Stimulated activated CD8-positive, alpha-beta memory T cell treated with anti-CD3 and anti-CD28 coated beads, Interleukin-15, amount 100 ng/mL, for 1 hour (primary cell): ENCODE measurements around the gene FIGLA.
"Not testable (repeated sequence)": the region's sequence is repeated elsewhere in the genome, so short reads cannot be mapped to it uniquely, and the experiment has no call there.

Experiments
- DNase-seq: peaks from one replicate; pipeline ENCODE4 v3.0.0-alpha.2; 2020; ENCODE audit warnings: low read depth

Gene FIGLA

DNA sequence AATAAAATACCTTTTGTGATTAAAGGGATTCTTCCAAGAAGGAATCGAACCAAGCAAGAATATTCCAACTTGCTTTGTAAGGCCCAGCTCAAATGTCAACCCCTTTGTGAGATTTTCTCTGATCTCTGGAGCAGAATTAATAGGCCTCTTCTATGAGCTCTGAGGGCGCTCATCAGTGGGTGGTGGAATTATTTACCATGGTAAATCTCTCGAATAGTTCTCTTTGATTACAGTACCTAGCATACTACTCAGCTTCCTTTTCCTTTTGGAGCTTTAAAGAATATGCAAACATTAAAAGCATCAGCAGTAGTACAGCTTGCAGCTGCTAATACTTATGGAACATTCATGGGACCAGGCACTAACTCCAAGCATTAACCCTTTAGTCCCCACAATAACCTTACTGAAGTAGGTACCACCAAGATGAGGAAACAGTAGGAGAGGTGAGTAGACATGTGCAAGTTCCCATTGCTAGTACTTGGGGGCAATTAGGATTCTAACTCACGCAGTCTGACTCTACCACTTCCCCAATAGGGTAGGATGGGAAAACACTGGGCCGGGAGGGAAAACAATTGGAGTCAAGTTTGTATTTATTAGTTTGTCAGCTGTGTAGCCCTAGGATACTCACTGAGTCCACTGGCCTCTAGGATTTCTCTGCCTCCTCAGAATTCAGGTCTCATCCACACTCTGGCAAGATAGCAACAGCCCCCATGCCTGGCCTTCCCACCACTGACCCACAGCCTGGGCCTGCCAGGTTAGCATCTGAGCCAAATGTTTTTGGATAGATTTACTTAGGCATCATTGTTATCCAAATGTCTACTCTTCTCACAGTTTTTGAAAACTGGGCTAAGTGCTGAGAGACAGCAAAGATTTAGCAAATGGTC, 44.1 kb downstream of the FIGLA start:
- DNase-seq, result no peak

DNA sequence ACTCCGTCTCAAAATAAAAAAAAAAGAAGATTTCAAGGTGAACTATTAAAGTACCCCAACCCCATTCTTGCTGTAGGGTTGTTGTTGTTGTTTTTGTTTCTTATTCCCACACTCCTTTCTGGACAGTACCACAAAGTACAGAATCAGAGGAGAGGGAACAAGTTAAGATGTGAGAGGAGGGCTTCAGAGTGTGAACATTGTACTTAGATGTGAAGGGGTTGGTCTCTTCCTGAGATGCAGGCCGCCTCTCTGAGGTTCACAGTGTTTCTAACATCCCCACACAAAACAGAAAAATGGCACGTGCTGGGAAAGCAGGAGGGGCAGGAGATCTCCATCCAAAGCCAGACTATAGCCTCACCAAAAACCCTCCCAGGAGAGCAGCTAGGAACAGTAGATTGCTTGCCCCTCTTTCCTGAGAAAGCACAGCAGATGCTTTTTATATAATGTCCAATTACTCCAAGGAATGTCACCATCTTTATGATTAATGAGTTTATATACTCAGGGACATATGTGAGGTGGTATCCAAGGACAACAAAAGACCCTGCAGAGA, 45.1 kb downstream of the FIGLA start:
- DNase-seq, result no peak

DNA sequence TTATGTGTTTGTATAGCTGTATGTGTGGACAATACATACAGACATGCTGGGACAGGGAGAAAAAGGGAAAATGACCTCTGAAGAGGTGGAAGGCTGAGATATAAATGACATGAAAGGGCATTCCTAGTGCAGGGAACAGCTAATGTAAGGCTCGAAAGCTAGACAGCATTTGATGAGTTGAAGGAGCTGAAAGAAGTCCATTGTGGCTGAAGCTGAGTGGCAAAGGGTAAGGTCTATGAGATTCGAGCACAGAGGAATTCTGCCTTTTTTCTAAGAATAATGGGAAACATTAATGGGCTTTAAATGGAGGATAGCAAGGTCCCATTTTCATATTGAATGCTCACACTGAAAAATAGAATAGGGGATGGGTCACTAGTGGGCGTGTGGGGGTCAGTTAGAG, 46.0 kb downstream of the FIGLA start:
- no peak for DNase-seq

GRCh38 chr2:70743677-70744076, 46.8 kb downstream of the FIGLA start:
- DNase-seq, result no peak

- DNase-seq, result no peak
These were observed 47.4 kb downstream of the FIGLA start for GRCh38 chr2:70743068-70743467.

DNA sequence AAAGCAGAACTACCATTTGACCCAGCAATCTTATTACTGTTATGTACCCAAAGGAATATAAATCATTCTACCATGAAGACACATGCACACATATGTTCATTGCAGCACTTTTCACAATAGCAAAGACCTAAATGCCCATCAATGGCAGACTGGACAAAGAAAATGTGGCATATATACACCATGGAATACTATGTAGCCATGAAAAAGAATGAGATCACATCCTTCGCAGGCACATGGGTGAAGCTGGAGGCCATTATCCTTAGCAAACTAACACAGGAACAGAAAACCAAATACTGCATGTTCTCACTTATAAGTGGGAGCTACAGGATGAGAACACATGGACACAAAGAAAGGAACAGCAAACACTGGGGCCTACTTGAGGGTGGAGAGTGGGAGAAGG, 51.0 kb downstream of the FIGLA start:
- not testable (repeated sequence) for DNase-seq

- no peak for DNase-seq
These were observed 52.3 kb downstream of the FIGLA start for GRCh38 chr2:70738159-70738558.

- DNase-seq, result no peak
These were observed 55.4 kb downstream of the FIGLA start for GRCh38 chr2:70735071-70735470.

DNA sequence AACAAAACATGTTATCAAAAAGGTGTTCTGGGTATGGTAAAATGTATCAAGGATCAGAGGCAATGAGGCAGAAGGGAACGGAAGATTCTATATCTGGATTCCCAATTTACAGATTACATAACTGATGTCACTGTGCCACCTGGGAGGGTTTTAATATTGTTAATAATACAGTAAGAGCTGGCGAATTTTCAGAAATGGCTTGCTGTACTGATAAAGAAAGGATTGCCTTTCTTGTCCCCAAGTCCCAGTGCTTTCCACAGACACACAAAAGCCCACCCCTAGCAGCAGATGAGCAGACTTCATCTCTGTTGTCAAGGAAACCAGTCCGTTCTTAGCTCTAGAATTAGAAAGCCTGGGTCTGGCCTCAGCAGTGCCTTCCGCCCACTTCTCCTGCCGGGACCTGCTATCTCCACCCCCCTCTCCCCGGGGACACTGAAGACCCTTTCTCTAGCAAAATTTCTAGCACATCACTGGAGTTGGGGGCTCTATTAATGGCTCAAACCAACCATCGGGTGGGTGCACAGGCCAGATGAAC, 56.7 kb downstream of the FIGLA start:
- DNase-seq, result no peak

DNA sequence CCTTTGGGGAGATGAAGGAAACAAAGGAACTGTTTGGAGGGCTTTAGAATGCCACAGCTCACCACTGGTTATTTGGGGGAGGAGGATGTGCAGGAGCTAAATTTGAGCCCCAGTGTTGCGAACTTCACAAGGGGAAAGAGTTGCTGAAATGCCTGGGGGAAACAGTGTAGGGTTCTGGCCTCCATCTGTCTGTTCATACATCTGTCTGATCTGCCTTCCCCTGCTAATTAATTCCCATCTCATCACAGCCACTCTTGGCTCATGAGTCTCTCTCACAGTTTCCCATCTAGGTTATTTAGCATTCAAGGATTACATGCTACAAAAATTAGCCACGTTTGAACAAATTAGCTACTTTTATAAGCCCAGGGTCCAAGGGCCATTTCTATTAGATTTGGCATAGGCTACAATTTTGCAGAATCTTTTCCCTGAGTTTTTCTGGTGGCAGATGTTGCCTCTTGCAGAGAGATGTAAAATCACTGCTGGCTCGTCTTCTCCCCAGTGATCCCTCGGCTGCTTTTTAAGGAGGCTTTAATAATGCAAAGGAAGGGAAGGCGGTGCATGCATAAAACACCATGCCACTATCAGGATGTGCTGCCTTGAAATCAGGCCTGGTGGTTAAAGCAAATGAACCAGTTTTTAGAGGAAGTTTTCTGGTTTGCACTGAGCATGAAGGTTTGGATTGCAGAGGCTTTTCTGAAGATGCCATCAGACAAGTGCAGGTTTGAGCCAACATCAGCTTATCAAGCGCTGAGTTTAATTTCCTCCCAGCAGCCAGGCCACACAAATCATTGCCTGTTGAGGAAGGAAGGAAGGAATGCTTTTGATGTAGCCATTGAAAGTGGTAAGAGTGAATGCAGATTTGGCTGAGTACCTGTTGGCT, 57.4 kb downstream of the FIGLA start:
- DNase-seq, result no peak

GRCh38 chr2:70730730-70731129, 59.7 kb downstream of the FIGLA start:
- no peak for DNase-seq

DNA sequence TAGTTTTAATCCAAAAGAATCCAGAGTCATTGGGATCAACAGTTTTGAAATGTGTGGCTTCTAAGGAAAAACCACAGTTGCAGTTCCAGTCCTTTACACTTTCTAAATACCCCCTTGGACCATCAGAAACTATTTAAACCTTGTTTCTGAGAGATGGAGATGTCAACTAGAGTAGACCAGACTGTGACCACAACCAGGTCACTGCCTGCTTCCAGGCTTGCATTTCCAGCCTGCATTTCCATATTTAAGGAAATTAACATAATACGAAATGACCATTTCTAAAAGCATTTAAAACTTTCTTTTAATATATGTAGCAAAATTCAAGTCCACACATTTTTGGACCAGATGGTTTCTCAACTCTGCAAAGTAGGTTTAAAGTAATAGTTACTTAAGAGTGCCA, 60.8 kb downstream of the FIGLA start:
- DNase-seq, result no peak

DNA sequence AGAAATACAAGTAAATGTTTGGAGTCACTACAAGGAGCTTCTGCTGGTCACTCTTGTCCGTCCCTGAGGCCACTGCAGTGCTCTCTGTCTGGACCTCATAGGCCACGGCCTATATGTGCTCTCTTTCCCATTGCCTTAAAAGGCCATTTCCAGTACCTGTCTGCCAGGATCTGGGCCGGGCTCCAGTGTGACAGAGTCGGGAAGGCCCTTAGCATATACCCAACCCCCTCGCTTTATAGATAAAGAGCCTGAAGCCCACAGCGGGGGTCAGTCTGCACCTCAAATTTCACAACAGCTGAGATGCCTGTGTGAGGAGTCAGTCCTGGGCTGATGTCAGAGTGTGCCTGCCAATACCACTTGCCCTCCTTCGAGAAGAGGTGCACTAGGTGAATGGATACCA, 62.3 kb downstream of the FIGLA start:
- no peak for DNase-seq
